DOHH2 (cell line): Measurements from ENCODE around the gene SERPINI1.

Experiments used
- H3F3A ChIP-seq: fragments of 200-600 bp; sonication (generic), shearing (Covaris generic); 2 replicates; pipeline ENCODE4 v1.6.0; 2016; ENCODE audit warnings: antibody characterized with exemption, mild to moderate bottlenecking; ENCODE audit not compliant: control insufficient read depth, insufficient read depth
- H3K27ac ChIP-seq: fragments of 200-600 bp; sonication (generic); 2 replicates; pipeline ENCODE4 v1.5.1; 2014; ENCODE audit warnings: low read depth, mild to moderate bottlenecking, low read length, moderate library complexity
- H3K27me3 ChIP-seq: fragments of 200-600 bp; sonication (generic); 2 replicates; pipeline ENCODE4 v1.6.1; 2014; ENCODE audit warnings: mild to moderate bottlenecking, low read length, mixed read lengths; ENCODE audit not compliant: control insufficient read depth
- H3K36me3 ChIP-seq: fragments of 200-600 bp; sonication (generic); 2 replicates; pipeline ENCODE4 v1.6.1; 2014; ENCODE audit warnings: mild to moderate bottlenecking, low read length, moderate library complexity, mixed read lengths; ENCODE audit not compliant: control insufficient read depth
- H3K4me1 ChIP-seq: fragments of 200-600 bp; sonication (generic); 2 replicates; pipeline ENCODE4 v1.6.1; 2014; ENCODE audit warnings: mild to moderate bottlenecking, low read length, mixed read lengths; ENCODE audit not compliant: control insufficient read depth
- H3K4me2 ChIP-seq: fragments of 200-600 bp; sonication (generic); 2 replicates; pipeline ENCODE4 v1.6.0; 2014; ENCODE audit warnings: mild to moderate bottlenecking, low read length, moderate library complexity
- H3K4me3 ChIP-seq: fragments of 200-600 bp; sonication (generic); 2 replicates; pipeline ENCODE4 v1.5.1; 2014; ENCODE audit warnings: mild to moderate bottlenecking, low read length, mixed read lengths
- H3K79me2 ChIP-seq: fragments of 200-600 bp; sonication (generic); 2 replicates; pipeline ENCODE4 v1.6.1; 2014; ENCODE audit warnings: mild to moderate bottlenecking, low read length, mixed read lengths; ENCODE audit not compliant: control insufficient read depth
- H3K9me2 ChIP-seq: fragments of 200-600 bp; sonication (generic); replicated peaks from 2 replicates; pipeline ENCODE4 v1.6.1; 2014; ENCODE audit warnings: mild to moderate bottlenecking, low read length, mixed read lengths; ENCODE audit not compliant: control insufficient read depth
- H3K9me3 ChIP-seq: fragments of 200-600 bp; sonication (generic); 2 replicates; pipeline ENCODE4 v1.6.1; 2014; ENCODE audit warnings: antibody characterized with exemption, low read length, mixed read lengths; ENCODE audit not compliant: control insufficient read depth, insufficient read depth
- H4K20me1 ChIP-seq: fragments of 200-600 bp; sonication (generic); 2 replicates; pipeline ENCODE4 v1.6.0; 2014; ENCODE audit warnings: low read depth, mild to moderate bottlenecking, antibody characterized with exemption, low read length, moderate library complexity; ENCODE audit not compliant: control insufficient read depth, insufficient read depth
- EZH2phosphoT487 ChIP-seq: fragments of 200-600 bp; sonication (generic); IDR thresholded peaks from 2 replicates; pipeline ENCODE4 v1.6.1; 2017; ENCODE audit warnings: borderline replicate concordance, mild to moderate bottlenecking, antibody characterized with exemption, low read length, moderate library complexity, mixed read lengths
- TF ChIP-seq, protein P1 (sequence below): fragments of 200-600 bp; sonication (generic); IDR thresholded peaks from one replicate; pipeline ENCODE4 v1.5.1; 2014; ENCODE audit warnings: antibody characterized with exemption, mild to moderate bottlenecking, low read depth, low read length; ENCODE audit not compliant: poor library complexity, severe bottlenecking

Gene SERPINI1

GRCh38 chr3:167700046-167700445 is 35.5 kb upstream of the SERPINI1 start:
- no peaks in the 10 kb centered on the region for H3F3A ChIP-seq
- H3K9me3 ChIP-seq: no peaks in the 10 kb centered on the region
- H3K27me3 ChIP-seq: no peaks in the 10 kb centered on the region
- no peak overlapping the region for H3K4me3 ChIP-seq
- no peaks in the 10 kb centered on the region for H3K9me2 ChIP-seq
- no peak for TF ChIP-seq EZH2phosphoT487
- TF ChIP-seq, protein P1, sequence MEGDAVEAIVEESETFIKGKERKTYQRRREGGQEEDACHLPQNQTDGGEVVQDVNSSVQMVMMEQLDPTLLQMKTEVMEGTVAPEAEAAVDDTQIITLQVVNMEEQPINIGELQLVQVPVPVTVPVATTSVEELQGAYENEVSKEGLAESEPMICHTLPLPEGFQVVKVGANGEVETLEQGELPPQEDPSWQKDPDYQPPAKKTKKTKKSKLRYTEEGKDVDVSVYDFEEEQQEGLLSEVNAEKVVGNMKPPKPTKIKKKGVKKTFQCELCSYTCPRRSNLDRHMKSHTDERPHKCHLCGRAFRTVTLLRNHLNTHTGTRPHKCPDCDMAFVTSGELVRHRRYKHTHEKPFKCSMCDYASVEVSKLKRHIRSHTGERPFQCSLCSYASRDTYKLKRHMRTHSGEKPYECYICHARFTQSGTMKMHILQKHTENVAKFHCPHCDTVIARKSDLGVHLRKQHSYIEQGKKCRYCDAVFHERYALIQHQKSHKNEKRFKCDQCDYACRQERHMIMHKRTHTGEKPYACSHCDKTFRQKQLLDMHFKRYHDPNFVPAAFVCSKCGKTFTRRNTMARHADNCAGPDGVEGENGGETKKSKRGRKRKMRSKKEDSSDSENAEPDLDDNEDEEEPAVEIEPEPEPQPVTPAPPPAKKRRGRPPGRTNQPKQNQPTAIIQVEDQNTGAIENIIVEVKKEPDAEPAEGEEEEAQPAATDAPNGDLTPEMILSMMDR: no peak
- peaks cover 55% of the 10 kb centered on the region for H3K36me3 ChIP-seq
- no peaks in the 10 kb centered on the region for H3K79me2 ChIP-seq
- H3K4me1 ChIP-seq: no peaks in the 10 kb centered on the region
- no peaks in the 10 kb centered on the region for H4K20me1 ChIP-seq
- no peak overlapping the region for H3K4me2 ChIP-seq
- no peak overlapping the region for H3K27ac ChIP-seq

DNA sequence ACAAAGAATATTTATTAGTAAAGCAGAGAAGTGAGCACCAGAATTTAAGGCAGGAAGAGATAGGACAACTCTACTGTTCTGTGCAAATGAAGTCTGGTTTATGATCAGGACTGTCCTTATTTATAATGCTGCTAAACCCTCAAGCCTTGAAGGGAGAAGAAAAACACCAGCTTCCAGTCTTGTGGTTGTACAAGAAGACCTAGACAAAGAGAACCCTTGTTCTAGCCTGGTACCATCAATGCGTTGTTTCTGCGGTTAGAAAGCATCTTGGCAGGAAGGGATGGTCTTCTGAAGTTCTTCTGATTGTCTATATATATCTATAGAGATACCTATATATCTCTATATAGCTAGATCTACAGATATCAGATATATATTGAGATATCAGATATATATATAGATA is 34.6 kb upstream of the SERPINI1 start:
- no peaks in the 10 kb centered on the region for H3F3A ChIP-seq
- no peaks in the 10 kb centered on the region for H3K9me3 ChIP-seq
- H3K27me3 ChIP-seq: no peaks in the 10 kb centered on the region
- no peak for TF ChIP-seq EZH2phosphoT487
- TF ChIP-seq, protein P1: no peak
- 0 out of 2 replicates have a peak, but pooled peaks cover 1% of the 10 kb centered on the region for H3K79me2 ChIP-seq
- no peaks in the 10 kb centered on the region for H4K20me1 ChIP-seq
- H3K36me3 ChIP-seq: peaks cover 47% of the 10 kb centered on the region
- no peaks in the 10 kb centered on the region for H3K9me2 ChIP-seq
- no peak overlapping the region for H3K27ac ChIP-seq
- no peaks in the 10 kb centered on the region for H3K4me1 ChIP-seq
- H3K4me2 ChIP-seq: no peak overlapping the region
- H3K4me3 ChIP-seq: no peak overlapping the region

DNA sequence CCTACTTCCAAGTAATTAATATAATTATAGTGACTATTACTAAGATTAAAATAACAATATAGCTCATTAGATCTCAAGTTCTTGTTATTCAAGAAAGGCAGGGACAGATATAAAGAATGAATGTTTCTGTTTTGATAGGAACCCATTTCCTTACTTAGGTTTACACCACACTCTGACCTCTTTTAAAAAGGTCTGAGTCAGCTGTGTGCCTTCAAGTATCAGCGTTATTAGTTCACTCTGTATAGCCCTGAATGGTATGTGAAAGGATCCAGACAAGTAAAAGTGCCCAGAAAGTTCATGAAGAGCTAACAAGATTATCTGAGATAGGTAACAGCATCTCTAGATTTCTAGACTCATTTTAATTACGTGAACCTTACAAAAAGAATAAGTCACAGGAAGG is 29.7 kb upstream of the SERPINI1 start:
- no peaks in the 10 kb centered on the region for H4K20me1 ChIP-seq
- no peaks in the 10 kb centered on the region for H3K4me1 ChIP-seq
- H3K9me3 ChIP-seq: no peaks in the 10 kb centered on the region
- H3K4me2 ChIP-seq: no peak overlapping the region
- TF ChIP-seq, protein P1: no peak
- TF ChIP-seq EZH2phosphoT487: no peak
- no peaks in the 10 kb centered on the region for H3F3A ChIP-seq
- H3K79me2 ChIP-seq: peaks cover 18% of the 10 kb centered on the region
- H3K27me3 ChIP-seq: no peaks in the 10 kb centered on the region
- no peaks in the 10 kb centered on the region for H3K9me2 ChIP-seq
- no peak overlapping the region for H3K27ac ChIP-seq
- no peak overlapping the region for H3K4me3 ChIP-seq
- peaks cover 70% of the 10 kb centered on the region for H3K36me3 ChIP-seq

- Histone ChIP-seq H3K4me2 (no peak overlapping the region), H3K9me3 (no peaks in the 10 kb centered on the region), H3K4me1 (no peaks in the 10 kb centered on the region), H4K20me1 (no peaks in the 10 kb centered on the region), H3F3A (no peaks in the 10 kb centered on the region), H3K27ac (no peak overlapping the region), H3K4me3 (no peak overlapping the region), H3K79me2 (peaks cover 56% of the 10 kb centered on the region), H3K36me3 (peaks cover 73% of the 10 kb centered on the region), H3K27me3 (no peaks in the 10 kb centered on the region), H3K9me2 (no peaks in the 10 kb centered on the region)
- no peak for TF ChIP-seq EZH2phosphoT487
- TF ChIP-seq, protein P1: no peak
These were observed 25.8 kb upstream of the SERPINI1 start for GRCh38 chr3:167709690-167710089.
